HepG2 (cell line): ENCODE measurements around the gene UBQLN2.

Experiments
- CTCF ChIP-seq: sonication (generic); formaldehyde crosslinking; IDR thresholded peaks from 2 replicates; pipeline ENCODE4 v1.5.0; 2020; ENCODE audit warnings: mild to moderate bottlenecking, missing genetic modification reagents, moderate library complexity
- FOSL1 ChIP-seq: sonication (generic); formaldehyde crosslinking; IDR thresholded peaks from 2 replicates; pipeline ENCODE4 v1.9.0; 2021; ENCODE audit warnings: missing genetic modification reagents, borderline replicate concordance
- FOXM1 ChIP-seq: sonication (generic); formaldehyde crosslinking; IDR thresholded peaks from 2 replicates; pipeline ENCODE4 v1.5.0; 2020; ENCODE audit warnings: missing genetic modification reagents
- FOXP1 ChIP-seq, 2 experiments: fragments of 450-650 bp in 1 of 2; IDR thresholded peaks; 2 replicates each; pipeline ENCODE4 v1.6.1; 2017 to 2018; ENCODE audit warnings: antibody characterized with exemption in 1 of 2
- NBN ChIP-seq: fragments of 450-650 bp; conservative IDR thresholded peaks from 2 replicates; pipeline ENCODE4 v1.6.1; 2017
- PBX3 ChIP-seq: sonication (generic); formaldehyde crosslinking; IDR thresholded peaks from 2 replicates; pipeline ENCODE4 v1.8.1; 2023; ENCODE audit warnings: missing genetic modification reagents, inconsistent platforms, borderline replicate concordance
- POLR2A ChIP-seq, 2 experiments: IDR thresholded peaks; 2 replicates each; pipeline ENCODE4 v1.6.1; 2011; ENCODE audit warnings: low read depth in 2 of 2, low read length in 2 of 2, mild to moderate bottlenecking in 1 of 2, moderate library complexity in 1 of 2; ENCODE audit not compliant: insufficient read depth in 1 of 2
- SNAPC5 ChIP-seq: sonication (generic); formaldehyde crosslinking; IDR thresholded peaks from 2 replicates; pipeline ENCODE4 v1.8.1; 2023; ENCODE audit warnings: mild to moderate bottlenecking, missing genetic modification reagents, borderline replicate concordance
- TAF1 ChIP-seq: sonication (generic); formaldehyde crosslinking; IDR thresholded peaks from 2 replicates; pipeline ENCODE4 v1.4.0; 2020; ENCODE audit warnings: missing genetic modification reagents
- ZNF101 ChIP-seq: sonication (generic); formaldehyde crosslinking; IDR thresholded peaks from 2 replicates; pipeline ENCODE4 v1.4.0; 2020; ENCODE audit warnings: mild to moderate bottlenecking, low read depth, missing genetic modification reagents, borderline replicate concordance
- ZNF274 ChIP-seq: sonication (generic); formaldehyde crosslinking; IDR thresholded peaks from 2 replicates; pipeline ENCODE4 v1.5.1; 2020; ENCODE audit warnings: mild to moderate bottlenecking, missing genetic modification reagents
- ZNF44 ChIP-seq: sonication (generic); formaldehyde crosslinking; IDR thresholded peaks from 2 replicates; pipeline ENCODE4 v1.5.1; 2020; ENCODE audit warnings: mild to moderate bottlenecking, missing genetic modification reagents

- TF ChIP-seq SNAPC5 (no peak), CTCF (CRISPR knock-in tag) (no peak), FOXM1 (CRISPR knock-in tag) (no peak), ZNF101 (no peak), FOXP1 (IDR thresholded peaks at IDR 0.05) (no peak), FOXP1 (CRISPR knock-in tag; IDR thresholded peaks at IDR 0.05) (no peak), ZNF44 (no peak), POLR2A (IDR thresholded peaks at IDR 0.05; ENCODE audit: insufficient read depth in 1 of 2, low read depth in 2 of 2, low read length in 2 of 2) (no peak), FOSL1 (CRISPR knock-in tag) (no peak), PBX3 (CRISPR knock-in tag) (no peak), TAF1 (CRISPR knock-in tag) (no peak), ZNF274 (CRISPR knock-in tag) (no peak), NBN (no peak)
Observed at GRCh38 chrX:56564921-56565840, 1.8 kb downstream of the UBQLN2 start.
